Left colon (tissue), 2 donors: ENCODE measurements around the gene MAP2K7. TPM values are rescaled to one million over a fixed set of nuclear protein-coding genes. Genes with fewer than 3 reads are reported as not detected.
"Not testable (repeated sequence)": the region's sequence is repeated elsewhere in the genome, so short reads cannot be mapped to it uniquely, and the experiment has no call there.

Source experiments
- ATAC-seq: fragments of 200-7000 bp; cut with Tn5 transposase; one replicate; pipeline ENCODE4 v1.9.1; 2020; ENCODE audit warnings: mild to moderate bottlenecking, moderate library complexity
- DNase-seq, 2 donors: peaks; one replicate each; pipeline ENCODE4 v3.0.0-alpha.2; 2020
- intact Hi-C, 2 donors: fragments of 100-400 bp; cut with DNase I in 1 of 2; cut with micrococcal nuclease in 1 of 2; formaldehyde crosslinking; loops; one replicate each; pipeline versions ENCODE4 v1.11.2 to v1.14.0; 2022; cut with DNase I, micrococcal nuclease
- long read RNA-seq: library from polyadenylated mRNA; unstranded; transcript quantifications from one replicate; pipeline ENCODE4 v2.0.0, GENCODE V29; 2021
- total RNA-seq, 2 donors: library from RNA; stranded (reverse); fragmentation: NEBNext Ultra II Directional; extraction: Animal tissue kit (Norgen Biotek cat#: 25700); gene quantifications; one replicate each; pipeline ENCODE4 v1.2.1, GENCODE V29; 2021
- donor health status: DM: no; HTN: no; CAD: no.
- donor health status: DM: yes; HTN: yes; CAD: no.

MAP2K7 gene
- 10 to 100 TPM; 27.0 to 29.2 TPM for total RNA-seq
- long read RNA-seq, partial matches to known transcripts: 0 of 6 reads
- long read RNA-seq, other reads (novel, unspliced or antisense): 6 of 6 reads

GRCh38 chr19:7903244-7904073 lies at the start of gene MAP2K7:
Gene MAP2K7 (plus strand): TSS chr19:7903877. CDS start chr19:7903945, 68 bp downstream.
- intact Hi-C loops: no loop called here
- DNase-seq (peak; percentile 99 to 100), ATAC-seq (peak; percentile 81)

- DNase-seq (peak in 1 of 2 donors; percentile 17), ATAC-seq (no peak)
- intact Hi-C loops: no loop called here
Observed at GRCh38 chr19:7855426-7856108, 48.1 kb upstream of the MAP2K7 start.

GRCh38 chr19:7856109-7856591 lies 47.5 kb upstream of the MAP2K7 start:
- no peak for DNase-seq
- no peak for ATAC-seq
- intact Hi-C loops: no loop called here

GRCh38 chr19:7856679-7857663 lies 46.7 kb upstream of the MAP2K7 start:
- intact Hi-C loops: no loop called here
- DNase-seq (no peak), ATAC-seq (no peak)

GRCh38 chr19:7857727-7858108 lies 46.0 kb upstream of the MAP2K7 start:
- ATAC-seq: no peak
- intact Hi-C loops: no loop called here

GRCh38 chr19:7858109-7858770 lies 45.4 kb upstream of the MAP2K7 start:
- peak; percentile 19 for ATAC-seq
- no peak for DNase-seq
- intact Hi-C loops: no loop called here

More at GRCh38 chr19:7857727-7858108, 46.0 kb upstream of the MAP2K7 start:
- DNase-seq: no peak

- intact Hi-C loops, ATAC-seq, DNase-seq: not testable (repeated sequence)
Observed at GRCh38 chr19:7859087-7859486, 44.6 kb upstream of the MAP2K7 start.

GRCh38 chr19:7859831-7860713 lies 43.6 kb upstream of the MAP2K7 start:
- ATAC-seq (no peak), DNase-seq (no peak)
- intact Hi-C loops: no loop called here

- no peak for ATAC-seq
- intact Hi-C loops: no loop called here
- no peak for DNase-seq
Observed at GRCh38 chr19:7860714-7861618, 42.7 kb upstream of the MAP2K7 start.

- ATAC-seq: peak; percentile 7
- DNase-seq: no peak
Observed at GRCh38 chr19:7861619-7862412, 41.9 kb upstream of the MAP2K7 start.

GRCh38 chr19:7862413-7862951 lies 41.2 kb upstream of the MAP2K7 start:
- peak; percentile 79 to 86 for DNase-seq
- intact Hi-C loops: no loop called here
- ATAC-seq: peak; percentile 77

More at GRCh38 chr19:7861619-7862412, 41.9 kb upstream of the MAP2K7 start:
- intact Hi-C loops: no loop called here

- DNase-seq: no peak
- ATAC-seq: peak; percentile 32
- intact Hi-C loops: no loop called here
Observed at GRCh38 chr19:7863157-7863970, 40.3 kb upstream of the MAP2K7 start.

- DNase-seq (no peak), ATAC-seq (no peak)
- intact Hi-C loops: no loop called here
Observed at GRCh38 chr19:7863971-7864689, 39.5 kb upstream of the MAP2K7 start.

GRCh38 chr19:7864690-7865074 lies 39.0 kb upstream of the MAP2K7 start:
- ATAC-seq (no peak), DNase-seq (no peak)
- intact Hi-C loops: no loop called here
